DOHH2 (cell line): ENCODE data around the gene PRKD3.

Experiments
- H3F3A ChIP-seq: fragments of 200-600 bp; sonication (generic), shearing (Covaris generic); 2 replicates; pipeline ENCODE4 v1.6.0; 2016; ENCODE audit warnings: antibody characterized with exemption, mild to moderate bottlenecking; ENCODE audit not compliant: control insufficient read depth, insufficient read depth
- H3K27ac ChIP-seq: fragments of 200-600 bp; sonication (generic); 2 replicates; pipeline ENCODE4 v1.5.1; 2014; ENCODE audit warnings: low read depth, mild to moderate bottlenecking, low read length, moderate library complexity
- H3K27me3 ChIP-seq: fragments of 200-600 bp; sonication (generic); 2 replicates; pipeline ENCODE4 v1.6.1; 2014; ENCODE audit warnings: mild to moderate bottlenecking, low read length, mixed read lengths; ENCODE audit not compliant: control insufficient read depth
- H3K36me3 ChIP-seq: fragments of 200-600 bp; sonication (generic); 2 replicates; pipeline ENCODE4 v1.6.1; 2014; ENCODE audit warnings: mild to moderate bottlenecking, low read length, moderate library complexity, mixed read lengths; ENCODE audit not compliant: control insufficient read depth
- H3K4me1 ChIP-seq: fragments of 200-600 bp; sonication (generic); 2 replicates; pipeline ENCODE4 v1.6.1; 2014; ENCODE audit warnings: mild to moderate bottlenecking, low read length, mixed read lengths; ENCODE audit not compliant: control insufficient read depth
- H3K4me2 ChIP-seq: fragments of 200-600 bp; sonication (generic); 2 replicates; pipeline ENCODE4 v1.6.0; 2014; ENCODE audit warnings: mild to moderate bottlenecking, low read length, moderate library complexity
- H3K4me3 ChIP-seq: fragments of 200-600 bp; sonication (generic); 2 replicates; pipeline ENCODE4 v1.5.1; 2014; ENCODE audit warnings: mild to moderate bottlenecking, low read length, mixed read lengths
- H3K79me2 ChIP-seq: fragments of 200-600 bp; sonication (generic); 2 replicates; pipeline ENCODE4 v1.6.1; 2014; ENCODE audit warnings: mild to moderate bottlenecking, low read length, mixed read lengths; ENCODE audit not compliant: control insufficient read depth
- H3K9me2 ChIP-seq: fragments of 200-600 bp; sonication (generic); replicated peaks from 2 replicates; pipeline ENCODE4 v1.6.1; 2014; ENCODE audit warnings: mild to moderate bottlenecking, low read length, mixed read lengths; ENCODE audit not compliant: control insufficient read depth
- H3K9me3 ChIP-seq: fragments of 200-600 bp; sonication (generic); 2 replicates; pipeline ENCODE4 v1.6.1; 2014; ENCODE audit warnings: antibody characterized with exemption, low read length, mixed read lengths; ENCODE audit not compliant: control insufficient read depth, insufficient read depth
- H4K20me1 ChIP-seq: fragments of 200-600 bp; sonication (generic); 2 replicates; pipeline ENCODE4 v1.6.0; 2014; ENCODE audit warnings: low read depth, mild to moderate bottlenecking, antibody characterized with exemption, low read length, moderate library complexity; ENCODE audit not compliant: control insufficient read depth, insufficient read depth
- CTCF ChIP-seq: fragments of 200-600 bp; sonication (generic); IDR thresholded peaks from one replicate; pipeline ENCODE4 v1.5.1; 2014; ENCODE audit warnings: antibody characterized with exemption, mild to moderate bottlenecking, low read depth, low read length; ENCODE audit not compliant: poor library complexity, severe bottlenecking
- EZH2phosphoT487 ChIP-seq: fragments of 200-600 bp; sonication (generic); IDR thresholded peaks from 2 replicates; pipeline ENCODE4 v1.6.1; 2017; ENCODE audit warnings: borderline replicate concordance, mild to moderate bottlenecking, antibody characterized with exemption, low read length, moderate library complexity, mixed read lengths

The PRKD3 gene

GRCh38 chr2:37364351-37364750, 39.7 kb upstream of the PRKD3 start:
- Histone ChIP-seq H3K9me3 (no peaks in the 10 kb centered on the region), H3K27ac (no peak overlapping the region), H3K79me2 (no peaks in the 10 kb centered on the region), H4K20me1 (no peaks in the 10 kb centered on the region), H3K36me3 (no peaks in the 10 kb centered on the region), H3K4me2 (no peak overlapping the region), H3K4me1 (no peaks in the 10 kb centered on the region), H3F3A (no peaks in the 10 kb centered on the region), H3K27me3 (no peaks in the 10 kb centered on the region), H3K4me3 (no peak overlapping the region), H3K9me2 (no peaks in the 10 kb centered on the region)
- no peak for TF ChIP-seq CTCF
- no peak for TF ChIP-seq EZH2phosphoT487

- Histone ChIP-seq H3K9me3 (no peaks in the 10 kb centered on the region), H4K20me1 (no peaks in the 10 kb centered on the region), H3K4me3 (no peak overlapping the region), H3K79me2 (no peaks in the 10 kb centered on the region), H3K4me1 (no peaks in the 10 kb centered on the region), H3K4me2 (no peak overlapping the region), H3K9me2 (no peaks in the 10 kb centered on the region), H3K27me3 (no peaks in the 10 kb centered on the region), H3F3A (no peaks in the 10 kb centered on the region), H3K36me3 (no peaks in the 10 kb centered on the region), H3K27ac (no peak overlapping the region)
- TF ChIP-seq EZH2phosphoT487, result no peak
- TF ChIP-seq CTCF, result no peak
Observed at GRCh38 chr2:37361994-37362698, 37.5 kb upstream of the PRKD3 start.

- Histone ChIP-seq H3F3A (no peaks in the 10 kb centered on the region), H3K27ac (no peak overlapping the region), H3K9me2 (no peaks in the 10 kb centered on the region), H3K4me1 (no peaks in the 10 kb centered on the region), H3K36me3 (no peaks in the 10 kb centered on the region), H3K9me3 (no peaks in the 10 kb centered on the region), H3K27me3 (no peaks in the 10 kb centered on the region), H3K4me2 (no peak overlapping the region), H3K4me3 (no peak overlapping the region), H3K79me2 (no peaks in the 10 kb centered on the region), H4K20me1 (no peaks in the 10 kb centered on the region)
- TF ChIP-seq CTCF (no peak), EZH2phosphoT487 (no peak)
Observed at GRCh38 chr2:37361216-37361815, 36.7 kb upstream of the PRKD3 start.
